GM19463 (cell line): ENCODE results near the gene YPEL5.
"Not testable (repeated sequence)": the region's sequence is repeated elsewhere in the genome, so short reads cannot be mapped to it uniquely, and the experiment has no call there.

Experiments used
- ATAC-seq: cut with Tn5 transposase; IDR thresholded peaks from one replicate; pipeline ENCODE4 v1.9.1; 2021; ENCODE audit warnings: mild to moderate bottlenecking, moderate library complexity; ENCODE audit not compliant: unreplicated experiment

YPEL5 gene

DNA sequence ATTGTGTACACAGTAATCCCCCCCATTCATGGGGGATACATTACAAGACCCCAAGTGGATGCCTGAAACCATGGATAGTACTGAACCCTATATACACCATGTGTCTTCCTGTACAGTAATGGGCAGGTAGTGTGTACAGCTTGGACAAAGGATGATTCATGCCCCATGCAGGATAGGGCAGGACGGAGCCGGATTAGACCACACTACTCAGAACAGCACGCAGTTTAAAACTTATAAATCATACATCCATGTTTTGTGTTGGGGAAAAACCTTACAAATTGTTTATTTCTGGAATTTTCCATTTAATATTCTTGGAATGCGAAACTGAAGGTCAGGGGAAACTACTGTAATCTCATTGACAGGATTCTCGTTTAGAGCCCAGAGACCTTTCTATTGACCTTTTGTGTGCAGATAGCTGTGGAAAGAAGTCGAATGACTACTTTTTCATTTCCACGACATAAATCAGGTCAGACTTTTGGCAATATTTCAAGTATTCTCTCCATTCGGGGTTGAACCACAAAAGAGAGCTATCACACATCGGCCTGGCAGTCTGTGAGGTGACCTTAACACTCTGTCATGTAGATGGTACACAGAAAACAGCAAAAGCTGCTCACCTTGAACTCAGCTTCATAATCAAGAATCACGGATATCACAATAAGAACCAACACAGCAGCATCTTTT lies 9.9 kb upstream of the YPEL5 start:
- no peak for ATAC-seq

GRCh38 chr2:30139131-30139870 lies 7.5 kb upstream of the YPEL5 start:
- peak; percentile 77 for ATAC-seq

- ATAC-seq, result no peak
Observed at GRCh38 chr2:30141136-30141535, 5.7 kb upstream of the YPEL5 start.

DNA sequence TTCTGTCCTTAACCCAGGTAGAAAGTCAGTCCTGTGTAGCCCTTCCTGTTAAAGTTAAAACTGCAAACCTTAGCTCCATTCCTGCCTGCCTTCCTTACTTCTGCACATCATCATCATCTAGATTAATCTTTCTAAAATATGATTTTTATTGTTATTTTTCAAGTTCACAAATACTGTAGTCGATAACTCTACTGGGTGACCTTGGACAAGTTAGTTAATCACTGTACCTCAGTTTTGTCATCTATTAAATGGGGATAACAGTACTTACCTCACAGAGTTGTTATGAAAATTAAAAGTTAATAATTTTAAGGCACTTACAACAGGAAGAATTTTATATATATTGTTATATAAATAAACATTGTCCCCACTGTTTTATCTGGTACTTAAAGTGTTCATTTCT lies 2.5 kb upstream of the YPEL5 start:
- ATAC-seq, result no peak

GRCh38 chr2:30144951-30145350 lies 1.9 kb upstream of the YPEL5 start:
- ATAC-seq, result not testable (repeated sequence)

GRCh38 chr2:30145826-30146336 lies 926 bp upstream of the YPEL5 start:
- no peak for ATAC-seq

- no peak for ATAC-seq
Observed at GRCh38 chr2:30147196-30147714, 448 bp downstream of the YPEL5 start.

DNA sequence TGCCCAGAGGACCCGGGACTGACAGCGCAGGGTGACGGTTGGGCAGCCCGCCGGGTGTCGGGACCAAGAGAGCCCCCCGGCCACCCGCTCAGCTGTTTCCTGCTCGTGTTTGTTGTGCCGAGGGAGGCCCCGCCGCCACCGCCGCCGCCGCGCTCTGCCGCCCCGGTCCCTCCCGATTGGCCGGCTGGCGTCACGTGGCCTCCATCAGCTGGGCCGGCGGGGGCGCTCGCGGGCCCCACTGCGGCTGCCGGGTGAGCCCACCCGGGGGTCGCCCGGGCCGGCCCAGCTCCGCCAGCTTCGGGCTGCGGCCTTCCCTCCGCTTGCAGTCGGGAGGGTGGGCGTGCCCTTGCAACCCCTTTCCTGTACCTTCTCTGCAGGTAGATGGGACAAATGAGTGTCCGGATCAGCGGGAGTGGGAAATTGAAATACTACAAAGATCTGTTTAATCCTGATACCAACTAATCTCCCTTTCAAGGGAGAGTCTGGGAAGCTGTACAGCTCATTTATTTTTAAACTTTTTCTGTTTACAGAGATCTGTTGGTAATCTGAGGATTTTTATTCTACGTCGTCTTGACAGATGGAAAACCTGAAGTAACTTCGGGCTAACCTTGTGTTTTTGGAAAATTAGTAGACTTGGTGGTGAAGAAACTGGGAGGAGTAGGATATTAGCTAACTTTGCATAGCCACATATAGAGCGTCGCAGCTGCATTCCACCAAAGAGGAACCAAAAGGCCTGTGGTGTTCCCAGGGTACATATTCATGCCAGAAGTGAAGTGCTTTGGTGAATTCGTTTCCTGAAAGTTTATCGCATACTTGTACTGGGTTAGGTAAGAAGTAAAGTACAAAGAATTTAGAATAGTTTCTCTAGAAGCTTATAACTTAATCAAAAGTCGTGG lies 1.2 kb downstream of the YPEL5 start:
- ATAC-seq, result peak; percentile 18

- no peak for ATAC-seq
Observed at GRCh38 chr2:30148850-30149249, 2.0 kb downstream of the YPEL5 start.

DNA sequence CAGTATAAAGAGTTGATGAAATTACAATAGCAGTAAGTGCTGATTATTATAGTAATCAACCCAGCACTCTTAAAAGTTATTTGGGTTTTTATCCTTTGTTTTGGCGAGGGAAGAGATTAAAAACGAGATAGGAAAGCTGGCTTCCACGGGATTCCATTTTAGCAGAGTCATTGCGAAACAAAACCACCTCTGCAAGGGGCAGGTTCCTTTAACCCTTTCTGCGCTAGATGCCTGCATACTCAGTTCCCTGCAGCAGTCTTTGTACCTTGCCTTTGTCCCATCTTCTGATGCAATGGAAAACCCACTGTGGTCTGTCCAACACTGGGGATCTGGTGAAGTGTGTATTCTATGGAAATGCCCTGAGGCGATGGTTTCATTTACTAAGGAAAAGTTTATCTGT lies 2.7 kb downstream of the YPEL5 start:
- no peak for ATAC-seq

GRCh38 chr2:30149976-30150375 lies 3.2 kb downstream of the YPEL5 start:
- no peak for ATAC-seq

DNA sequence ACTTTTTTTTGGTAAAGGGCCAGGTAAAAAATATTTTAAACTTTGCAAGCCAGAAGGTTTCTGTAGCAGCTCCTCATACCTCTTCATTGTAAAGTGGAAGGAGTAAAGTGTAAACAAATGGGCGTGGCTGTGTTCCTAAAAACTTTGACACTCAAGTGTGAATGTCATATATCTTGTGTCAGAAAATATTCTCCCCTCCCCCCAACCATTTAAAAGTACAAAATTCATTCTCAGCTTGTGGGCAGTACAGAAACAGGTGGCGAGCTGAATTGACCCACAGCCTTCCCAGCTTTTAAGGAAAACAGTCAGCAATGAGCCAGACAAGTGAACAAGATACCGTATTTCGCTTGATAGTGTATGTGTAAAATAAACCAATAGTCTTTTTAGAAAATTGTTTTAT lies 4.0 kb downstream of the YPEL5 start:
- no peak for ATAC-seq

DNA sequence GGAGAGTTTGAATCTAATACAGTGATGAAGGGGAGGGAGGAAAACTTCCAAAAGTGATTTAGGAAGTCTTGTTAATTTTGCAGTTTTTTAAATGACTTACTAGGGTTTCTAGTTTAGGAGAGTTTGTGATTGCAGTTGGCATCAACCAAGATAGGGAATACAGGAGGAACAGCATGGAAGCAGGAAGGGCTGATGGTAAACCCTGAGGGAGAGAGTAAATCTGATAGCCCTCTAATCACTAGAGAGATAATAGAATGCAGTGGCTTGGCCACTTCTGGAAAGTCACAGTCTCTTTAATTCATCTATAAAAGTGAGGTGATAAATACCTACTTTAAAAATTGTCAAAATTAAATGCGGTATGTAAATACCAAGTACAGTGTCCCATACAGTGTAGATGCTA lies 5.6 kb downstream of the YPEL5 start:
- ATAC-seq, result no peak

DNA sequence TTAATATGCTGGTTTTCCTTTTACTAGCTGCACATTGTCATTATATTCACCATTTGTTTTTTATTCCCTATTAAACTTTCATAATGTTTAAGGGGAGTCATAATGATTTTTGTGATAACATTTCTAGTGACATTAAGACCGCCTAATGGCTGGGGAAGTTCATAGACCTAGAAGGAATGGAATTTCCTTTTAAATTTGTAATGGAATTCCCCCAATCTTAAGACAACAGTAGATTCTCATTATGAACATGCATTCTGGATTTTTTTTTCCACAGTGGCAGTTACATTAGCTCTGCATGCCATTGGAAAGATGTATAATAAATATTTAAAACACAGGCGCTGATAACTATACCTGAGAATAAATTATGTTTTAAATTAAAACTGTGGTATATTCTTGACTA lies 8.4 kb downstream of the YPEL5 start:
- ATAC-seq, result no peak

DNA sequence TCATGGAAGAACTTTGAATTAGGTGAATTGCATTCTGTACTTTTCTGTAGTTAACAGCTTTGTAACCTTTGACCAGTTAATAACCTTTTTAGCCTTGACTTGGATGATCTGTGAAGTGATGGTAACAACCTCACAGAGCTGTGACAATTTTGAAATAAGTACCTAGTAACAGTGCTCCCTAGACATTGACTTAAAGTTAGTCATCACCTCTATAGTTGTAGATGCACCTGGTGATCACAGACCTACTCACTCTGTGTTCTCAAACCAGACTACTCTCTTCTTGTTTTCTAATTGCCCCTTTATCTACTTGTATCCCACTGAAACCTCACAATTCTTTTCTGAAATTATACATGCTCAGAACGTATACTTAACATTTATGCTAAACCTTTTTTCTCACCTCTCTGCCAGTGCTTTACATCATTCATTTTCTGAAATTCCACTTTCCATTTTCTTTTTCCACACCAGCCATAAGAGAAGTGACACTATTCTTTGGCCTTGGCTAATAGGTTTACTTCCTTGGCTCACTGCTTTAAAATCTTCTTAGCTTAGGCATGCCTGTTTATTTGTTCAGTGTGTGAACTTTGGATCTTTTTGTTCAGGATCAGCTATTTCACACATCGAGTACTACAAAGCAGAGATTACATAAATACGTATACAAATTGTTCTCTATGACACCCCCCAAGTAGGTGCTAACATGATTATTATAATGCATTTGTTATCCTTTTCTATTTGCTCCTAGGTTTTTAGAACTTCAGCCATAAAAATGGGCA lies 9.3 kb downstream of the YPEL5 start:
- ATAC-seq, result no peak

GRCh38 chr2:30157616-30158015 lies 10.8 kb downstream of the YPEL5 start:
- ATAC-seq, result no peak

DNA sequence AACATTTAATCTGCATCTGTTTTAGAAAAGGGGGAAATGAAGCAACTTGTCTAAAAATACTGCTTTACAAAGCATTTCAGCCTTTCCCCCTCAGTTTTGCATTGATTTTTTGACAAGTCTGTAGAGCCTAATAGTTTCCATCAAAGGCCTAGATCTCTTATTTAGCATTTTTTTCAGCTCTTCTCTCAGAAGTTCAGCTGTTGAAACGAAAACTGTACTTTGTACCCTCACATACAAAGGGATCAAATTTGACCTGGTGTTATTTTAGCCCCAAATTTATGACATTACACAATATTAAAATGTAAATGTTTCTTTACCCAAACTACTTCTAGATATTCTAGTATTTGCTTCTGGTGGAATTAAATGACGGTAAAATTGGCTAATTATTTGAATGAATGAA lies 13.0 kb downstream of the YPEL5 start:
- ATAC-seq, result no peak

- no peak for ATAC-seq
Observed at GRCh38 chr2:30161929-30162706, 15.3 kb downstream of the YPEL5 start.

GRCh38 chr2:30162806-30163205 lies 16.0 kb downstream of the YPEL5 start:
- ATAC-seq, result no peak
